K562 (cell line): ENCODE measurements around the gene ERICH6. TPM values are rescaled to one million over a fixed set of nuclear protein-coding genes. Genes with fewer than 3 reads are reported as not detected.

Experiments used
- ATAC-seq: fragments of 200-7000 bp; cut with Tn5 transposase; 3 replicates; pipeline ENCODE4 v1.9.1; 2020; ENCODE audit warnings: moderate library complexity
- BruUV-seq: library from RNA; stranded (reverse); fragments of 400-500 nt; replicated peaks from 2 replicates; lab custom pipeline; 2021; lab: Mats Ljungman, UMichigan
- CTCF ChIA-PET: fragments of 300-600 bp; formaldehyde crosslinking; extraction: SDS; loops from one replicate; lab custom pipeline; 2021; ENCODE audit warnings: low intra/inter-chr PET ratio; lab: Yijun Ruan, JAX
- POLR2A ChIA-PET: fragments of 300-600, 350-650 bp; sonication (Branson Sonifier 250); formaldehyde crosslinking; extraction: SDS; loops from one replicate; lab custom pipeline; 2021; ENCODE audit warnings: antibody characterized with exemption, inconsistent platforms; lab: Yijun Ruan, JAX
- DNase-seq, 4 experiments: peaks; one replicate each; pipeline versions ENCODE4 v3.0.0 to v3.0.0-alpha.2; 2011 to 2018; ENCODE audit warnings: low spot score in 3 of 4, mixed read lengths in 3 of 4; ENCODE audit errors: extremely low read depth in 1 of 4
- FAIRE-seq: peaks from 2 replicates; lab custom pipeline; 2011; peaks lifted over from hg19 to GRCh38; lab: Jason Lieb, UNC
- H2AFZ ChIP-seq: 2 replicates; pipeline ENCODE4 v1.6.0; 2011; ENCODE audit warnings: low read depth, low read length, control low read depth, inconsistent platforms
- H3K27ac ChIP-seq: fragments of 200-600 bp; 3 replicates; pipeline ENCODE4 v1.8.0; 2011; ENCODE audit warnings: low read depth, mild to moderate bottlenecking, control low read depth, inconsistent platforms, low read length, moderate library complexity, mixed read lengths; ENCODE audit errors: extremely low read depth
- H3K27me3 ChIP-seq, 2 experiments: fragments of 300-600 bp in 1 of 2; 2 replicates in 1 of 2; 3 replicates in 1 of 2; pipeline versions ENCODE4 v1.6.0 to v1.8.0; 2011; ENCODE audit warnings: inconsistent platforms in 2 of 2, low read length in 2 of 2, mild to moderate bottlenecking in 1 of 2, mixed read lengths in 1 of 2, moderate library complexity in 1 of 2; ENCODE audit not compliant: control insufficient read depth in 2 of 2, insufficient read depth in 2 of 2
- H3K36me3 ChIP-seq: fragments of 300-600 bp; 3 replicates; pipeline ENCODE4 v1.8.0; 2011; ENCODE audit warnings: mild to moderate bottlenecking, low read length, inconsistent platforms; ENCODE audit not compliant: control insufficient read depth, insufficient read depth
- H3K4me1 ChIP-seq, 2 experiments: fragments of 200-600 bp in 1 of 2; replicated peaks in 1 of 2; 2 replicates in 1 of 2; 3 replicates in 1 of 2; pipeline versions ENCODE4 v1.5.1 to v1.8.0; 2011; ENCODE audit warnings: inconsistent platforms in 2 of 2, low read length in 2 of 2, mild to moderate bottlenecking in 1 of 2, mixed read lengths in 1 of 2, moderate library complexity in 1 of 2; ENCODE audit not compliant: control insufficient read depth in 2 of 2, insufficient read depth in 2 of 2
- H3K4me2 ChIP-seq: 2 replicates; pipeline ENCODE4 v1.6.1; 2011; ENCODE audit warnings: low read length, control low read depth, inconsistent platforms, mixed read lengths; ENCODE audit not compliant: insufficient read depth
- H3K4me3 ChIP-seq: fragments of 200-600 bp; sonication (generic), shearing (Covaris generic); 2 replicates; pipeline ENCODE4 v1.5.1; 2016; ENCODE audit warnings: control low read depth, inconsistent platforms
- H3K79me2 ChIP-seq: fragments of 200-600 bp; 3 replicates; pipeline ENCODE4 v1.8.0; 2011; ENCODE audit warnings: low read length, inconsistent platforms; ENCODE audit not compliant: control insufficient read depth, insufficient read depth
- H3K9ac ChIP-seq, 2 experiments: 2 replicates each; pipeline versions ENCODE4 v1.6.0 to v1.6.1; 2011; ENCODE audit warnings: low read depth in 2 of 2, low read length in 2 of 2, control low read depth in 1 of 2, inconsistent platforms in 1 of 2, mild to moderate bottlenecking in 1 of 2, mixed read lengths in 1 of 2; ENCODE audit not compliant: insufficient read depth in 1 of 2
- H3K9me1 ChIP-seq: one replicate; pipeline ENCODE4 v1.6.0; 2011; ENCODE audit warnings: inconsistent platforms, mild to moderate bottlenecking, low read length, moderate library complexity; ENCODE audit not compliant: control insufficient read depth, insufficient read depth
- H3K9me3 ChIP-seq: replicated peaks from 2 replicates; pipeline ENCODE4 v1.5.1; 2011; ENCODE audit warnings: low read depth, low read length, inconsistent platforms; ENCODE audit not compliant: control insufficient read depth, insufficient read depth
- H4K20me1 ChIP-seq: replicated peaks from 2 replicates; pipeline ENCODE4 v1.6.1; 2011; ENCODE audit warnings: low read length, inconsistent platforms, mixed read lengths; ENCODE audit not compliant: control insufficient read depth, insufficient read depth
- ARID1B ChIP-seq: fragments of 450-650 bp; IDR thresholded peaks from 2 replicates; pipeline ENCODE4 v1.6.1; 2016; ENCODE audit warnings: antibody characterized with exemption, mild to moderate bottlenecking, inconsistent platforms
- EP300 ChIP-seq: IDR thresholded peaks from 2 replicates; pipeline ENCODE4 v1.6.1; 2012; ENCODE audit warnings: low read length, improper control_type of control experiment
- IFI16 ChIP-seq: fragments of 250-450 bp; sonication (Bioruptor Pico); IDR thresholded peaks from 2 replicates; pipeline ENCODE4 v2.1.2; 2022; ENCODE audit warnings: mild to moderate bottlenecking, inconsistent platforms
- NFIX ChIP-seq: fragments of 250-450 bp; sonication (Bioruptor Pico); IDR thresholded peaks from 2 replicates; pipeline ENCODE4 v1.4.0; 2020; ENCODE audit warnings: low read depth, mild to moderate bottlenecking, moderate library complexity
- NR2F6 ChIP-seq: fragments of 450-650 bp; formaldehyde crosslinking; IDR thresholded peaks from 2 replicates; pipeline ENCODE4 v1.4.0; 2020; ENCODE audit warnings: mild to moderate bottlenecking
- PCBP1 ChIP-seq: fragments of 200-400 bp; formaldehyde crosslinking; IDR thresholded peaks from 2 replicates; pipeline ENCODE4 v1.6.1; 2018; ENCODE audit warnings: mild to moderate bottlenecking, low read depth, low read length; ENCODE audit not compliant: poor library complexity, severe bottlenecking
- PHF20 ChIP-seq: fragments of 450-650 bp; IDR thresholded peaks from 2 replicates; pipeline ENCODE4 v1.6.1; 2018; ENCODE audit not compliant: partially characterized antibody
- SMARCE1 ChIP-seq: fragments of 450-650 bp; IDR thresholded peaks from 2 replicates; pipeline ENCODE4 v1.7.1; 2016; ENCODE audit warnings: mild to moderate bottlenecking
- SMC3 ChIP-seq: conservative IDR thresholded peaks from 2 replicates; pipeline ENCODE4 v1.6.1; 2011; ENCODE audit warnings: low read depth, low read length, improper control_type of control experiment; ENCODE audit not compliant: insufficient read depth
- SNAPC5 ChIP-seq: fragments of 250-450 bp; sonication (Bioruptor Pico); IDR thresholded peaks from 2 replicates; pipeline ENCODE4 v1.8.0; 2021; ENCODE audit warnings: moderate library complexity, mild to moderate bottlenecking, inconsistent platforms
- TARDBP ChIP-seq: fragments of 450-650 bp; IDR thresholded peaks from 2 replicates; pipeline ENCODE4 v1.6.1; 2016
- TRIM24 ChIP-seq, 2 experiments: fragments of 450-650 bp; IDR thresholded peaks; 2 replicates each; pipeline ENCODE4 v1.6.1; 2016
- ZBTB33 ChIP-seq: sonication (generic); formaldehyde crosslinking; IDR thresholded peaks from 2 replicates; pipeline ENCODE4 v1.8.1; 2023; ENCODE audit warnings: mild to moderate bottlenecking, missing genetic modification reagents
- ZNF398 ChIP-seq: fragments of 250-450 bp; sonication (Bioruptor Pico); IDR thresholded peaks from 2 replicates; pipeline ENCODE4 v1.8.0; 2021; ENCODE audit warnings: moderate library complexity, mild to moderate bottlenecking, inconsistent platforms
- ZNF408 ChIP-seq: fragments of 250-450 bp; sonication (Bioruptor Pico); IDR thresholded peaks from 2 replicates; pipeline ENCODE4 v1.4.0; 2020; ENCODE audit warnings: low read depth, mild to moderate bottlenecking, moderate library complexity
- ZNF512 ChIP-seq: IDR thresholded peaks from 2 replicates; pipeline ENCODE4 v1.6.1; 2016; ENCODE audit warnings: missing genetic modification characterization, missing compliant biosample characterization
- WGBS: fragments of 100-300 bp; shearing (Covaris generic); methylation state at CpG from one replicate; pipeline ENCODE4 v1.1.6; 2016; ENCODE audit warnings: low coverage, mixed read lengths; ENCODE audit not compliant: insufficient coverage; ENCODE audit errors: missing lambda C conversion rate; 5-methylcytosine and 5-hydroxymethylcytosine counted together
- in situ Hi-C: fragments of 300-500 bp; cut with MboI; formaldehyde crosslinking; loops from 4 replicates; pipeline ENCODE4 v1.15.0; 2018; ENCODE audit warnings: inconsistent platforms, mixed read lengths
- intact Hi-C: fragments of 100-400 bp; cut with micrococcal nuclease; formaldehyde crosslinking; loops from 2 replicates; pipeline ENCODE4 v1.14.2; 2022
- polyA plus RNA-seq, 8 experiments: library from polyadenylated mRNA; depleted of rRNA in 4 of 8; stranded (reverse) in 5 of 8; unstranded in 3 of 8; fragments of >200 nt; fragmentation: Nextera tagmentation in 2 of 8; fragmentation: Illumina TruSeq in 1 of 8; extraction: Ambion mirVana in 2 of 8; extraction: Trizol in 1 of 8; gene quantifications; 2 replicates each; pipeline versions ENCODE4 v1.2.1 to v1.2.3, GENCODE V29; 2011 to 2014; ENCODE audit warnings: inconsistent platforms in 1 of 8, missing spikeins in 1 of 8
- total RNA-seq, 7 experiments: library from RNA; depleted of rRNA in 6 of 7; stranded (reverse); fragments of >200 nt in 6 of 7; fragmentation: Illumina TruSeq in 2 of 7; extraction: Trizol in 2 of 7; gene quantifications; 2 replicates each; pipeline versions ENCODE4 v1.2.1 to v1.2.3, GENCODE V29; 2011 to 2021; ENCODE audit warnings: low replicate concordance in 1 of 7
- TF ChIP-seq, protein P1 (sequence below), 2 experiments: fragments of 200-800 bp in 1 of 2; sonication (Bioruptor generic) in 1 of 2; sonication (generic) in 1 of 2; formaldehyde crosslinking in 1 of 2; IDR thresholded peaks in 1 of 2; conservative IDR thresholded peaks in 1 of 2; 2 replicates each; pipeline versions ENCODE4 v1.5.0 to v1.6.1; 2016 to 2020; ENCODE audit warnings: missing compliant biosample characterization in 1 of 2, missing genetic modification characterization in 1 of 2, missing genetic modification reagents in 1 of 2

Gene ERICH6
- total and polyA plus RNA-seq, 9 of the 15 experiments (the other 6 are each of a cell fraction or from before 2014, with no cell fraction given), result not detected

- Histone ChIP-seq H3K36me3 (no peaks in the 10 kb centered on the region), H3K79me2 (no peaks in the 10 kb centered on the region), H2AFZ (no peak overlapping the region), H3K9ac (no peak overlapping the region), H3K4me2 (no peak overlapping the region), H3K27me3 (peaks cover 3 to 9% of the 10 kb centered on the region in 2 experiments; a peak in 3 of 5 replicates), H4K20me1 (no peaks in the 10 kb centered on the region), H3K27ac (no peak overlapping the region), H3K9me3 (no peaks in the 10 kb centered on the region), H3K9me1 (no peaks in the 10 kb centered on the region), H3K4me3 (no peak overlapping the region), H3K4me1 (peaks cover 0 to 8% of the 10 kb centered on the region in 2 experiments; a peak in 3 of 5 replicates)
- 22% methylated on average over 5 of the region's 5 CpGs for WGBS
- BruUV-seq, result no TSS peak
- in situ Hi-C loops, result no loop called here
- ATAC-seq, result no peak
- FAIRE-seq, result no peak
- DNase-seq, result no peak
- POLR2A ChIA-PET, result interaction anchor here (0.9 to 1.1 kb wide), 2 partner anchors 9 to 10 kb away, joined by 3 to 4 read pairs; no protein-coding TSS in a partner anchor
- intact Hi-C loops, result no loop called here
- CTCF ChIA-PET, result no interaction called here
- TF ChIP-seq ARID1B (no peak), IFI16 (CRISPR knock-in tag) (no peak), ZBTB33 (no peak), SNAPC5 (CRISPR knock-in tag) (no peak), SMC3 (no peak), NFIX (CRISPR knock-in tag) (no peak), ZNF408 (CRISPR knock-in tag) (no peak), ZNF512 (no peak), EP300 (no peak), ZNF398 (no peak), PHF20 (no peak), NR2F6 (CRISPR knock-in tag) (no peak), SMARCE1 (no peak), PCBP1 (no peak), TRIM24 (IDR thresholded peaks at IDR 0.05) (no peak), TARDBP (no peak)
- TF ChIP-seq, protein P1, sequence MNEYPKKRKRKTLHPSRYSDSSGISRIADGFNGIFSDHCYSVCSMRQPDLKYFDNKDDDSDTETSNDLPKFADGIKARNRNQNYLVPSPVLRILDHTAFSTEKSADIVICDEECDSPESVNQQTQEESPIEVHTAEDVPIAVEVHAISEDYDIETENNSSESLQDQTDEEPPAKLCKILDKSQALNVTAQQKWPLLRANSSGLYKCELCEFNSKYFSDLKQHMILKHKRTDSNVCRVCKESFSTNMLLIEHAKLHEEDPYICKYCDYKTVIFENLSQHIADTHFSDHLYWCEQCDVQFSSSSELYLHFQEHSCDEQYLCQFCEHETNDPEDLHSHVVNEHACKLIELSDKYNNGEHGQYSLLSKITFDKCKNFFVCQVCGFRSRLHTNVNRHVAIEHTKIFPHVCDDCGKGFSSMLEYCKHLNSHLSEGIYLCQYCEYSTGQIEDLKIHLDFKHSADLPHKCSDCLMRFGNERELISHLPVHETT (CRISPR knock-in tag; conservative IDR thresholded peaks at IDR 0.05 in 1 of 2, IDR thresholded peaks at IDR 0.05 in 1 of 2), result no peak
Observed at GRCh38 chr3:150666167-150666566, 37.6 kb downstream of the ERICH6 start.
